ENCODE measurements around the gene ILF2.

The ILF2 gene

GRCh38 chr1:153631047-153632022 is 39.5 kb downstream of the ILF2 start:
- no peak for DNase-seq (ENCODE audit: extremely low read depth, low read depth)
- TF ChIP-seq CTCF (IDR thresholded peaks at IDR 0.05; ENCODE audit: low read depth, low read length) = no peak

- no peak for DNase-seq (ENCODE audit: extremely low read depth, low read depth)
- no peak for TF ChIP-seq CTCF (IDR thresholded peaks at IDR 0.05; ENCODE audit: low read depth, low read length)
Measured at GRCh38 chr1:153630384-153630783, 40.4 kb downstream of the ILF2 start.

GRCh38 chr1:153629971-153630370 is 40.8 kb downstream of the ILF2 start:
- no peak for DNase-seq (ENCODE audit: extremely low read depth, low read depth)
- no peak for TF ChIP-seq CTCF (IDR thresholded peaks at IDR 0.05; ENCODE audit: low read depth, low read length)

GRCh38 chr1:153629343-153629665 is 41.5 kb downstream of the ILF2 start:
- no peak for TF ChIP-seq CTCF (IDR thresholded peaks at IDR 0.05; ENCODE audit: low read depth, low read length)
- DNase-seq (ENCODE audit: extremely low read depth, low read depth) = no peak

GRCh38 chr1:153628638-153629342 is 42.0 kb downstream of the ILF2 start:
- no peak for DNase-seq (ENCODE audit: extremely low read depth, low read depth)
- no peak for TF ChIP-seq CTCF (IDR thresholded peaks at IDR 0.05; ENCODE audit: low read depth, low read length)

GRCh38 chr1:153627715-153628626 is 42.8 kb downstream of the ILF2 start, which contains the start of gene S100A1:
S100A1 (plus strand) TSS chr1:153628434; CDS start chr1:153630522, 2,088 bp downstream.
- DNase-seq (ENCODE audit: extremely low read depth, low read depth) = no peak
- TF ChIP-seq CTCF (IDR thresholded peaks at IDR 0.05; ENCODE audit: low read depth, low read length) = no peak
